HepG2 (cell line): ENCODE measurements around the gene ZNF691. TPM values are rescaled to one million over a fixed set of nuclear protein-coding genes. Genes with fewer than 3 reads are reported as not detected.

ENCODE experiments used
- FUBP1 ChIP-seq: sonication (generic); formaldehyde crosslinking; IDR thresholded peaks from 2 replicates; pipeline ENCODE4 v1.5.1; 2020; ENCODE audit warnings: missing genetic modification reagents, mild to moderate bottlenecking, borderline replicate concordance
- GPBP1L1 ChIP-seq: sonication (generic); formaldehyde crosslinking; IDR thresholded peaks from 2 replicates; pipeline ENCODE4 v1.5.0; 2020; ENCODE audit warnings: mild to moderate bottlenecking, missing genetic modification reagents
- IRX3 ChIP-seq: sonication (generic); formaldehyde crosslinking; IDR thresholded peaks from 2 replicates; pipeline ENCODE4 v1.8.1; 2023; ENCODE audit warnings: mild to moderate bottlenecking, low read depth, missing genetic modification reagents, borderline replicate concordance
- KDM1A ChIP-seq: IDR thresholded peaks from 2 replicates; pipeline ENCODE4 v1.6.1; 2016; ENCODE audit warnings: missing compliant biosample characterization
- MIXL1 ChIP-seq: IDR thresholded peaks from 2 replicates; pipeline ENCODE4 v1.6.1; 2016
- RARA ChIP-seq: IDR thresholded peaks from 2 replicates; pipeline ENCODE4 v1.6.1; 2016; ENCODE audit warnings: missing genetic modification reagents, missing compliant biosample characterization
- RFX5 ChIP-seq: IDR thresholded peaks from 2 replicates; pipeline ENCODE4 v1.6.1; 2011; ENCODE audit warnings: low read depth, low read length, improper control_type of control experiment
- SP2 ChIP-seq: sonication (generic); formaldehyde crosslinking; IDR thresholded peaks from 2 replicates; pipeline ENCODE4 v1.5.1; 2020; ENCODE audit warnings: mild to moderate bottlenecking, missing genetic modification reagents
- TRIM24 ChIP-seq: sonication (generic); formaldehyde crosslinking; IDR thresholded peaks from 2 replicates; pipeline ENCODE4 v1.8.0; 2022; ENCODE audit warnings: mild to moderate bottlenecking, missing genetic modification reagents
- ZBED4 ChIP-seq: sonication (generic); formaldehyde crosslinking; IDR thresholded peaks from 2 replicates; pipeline ENCODE4 v1.4.0; 2020; ENCODE audit warnings: missing genetic modification reagents, borderline replicate concordance
- ZNF101 ChIP-seq: sonication (generic); formaldehyde crosslinking; IDR thresholded peaks from 2 replicates; pipeline ENCODE4 v1.4.0; 2020; ENCODE audit warnings: mild to moderate bottlenecking, low read depth, missing genetic modification reagents, borderline replicate concordance
- ZNF609 ChIP-seq: sonication (generic); formaldehyde crosslinking; IDR thresholded peaks from 2 replicates; pipeline ENCODE4 v1.4.0; 2020; ENCODE audit warnings: mild to moderate bottlenecking, missing genetic modification reagents, borderline replicate concordance
- ZNF629 ChIP-seq: sonication (generic); formaldehyde crosslinking; conservative IDR thresholded peaks from 2 replicates; pipeline ENCODE4 v1.5.0; 2020; ENCODE audit warnings: missing genetic modification reagents
- ZNF704 ChIP-seq: sonication (generic); formaldehyde crosslinking; IDR thresholded peaks from 2 replicates; pipeline ENCODE4 v1.8.1; 2023; ENCODE audit warnings: mild to moderate bottlenecking, inconsistent platforms, moderate library complexity, missing genetic modification reagents, borderline replicate concordance
- polyA plus RNA-seq, 8 experiments: library from polyadenylated mRNA; depleted of rRNA in 3 of 8; stranded (reverse) in 7 of 8; unstranded in 1 of 8; fragments of >200 nt; fragmentation: Illumina TruSeq in 4 of 8; extraction: Trizol in 4 of 8; gene quantifications; 2 replicates each; pipeline versions ENCODE4 v1.2.1 to v1.2.3, GENCODE V29; 2011 to 2016; ENCODE audit warnings: low read depth in 4 of 8, missing spikeins in 1 of 8, mixed read lengths in 1 of 8; ENCODE audit not compliant: insufficient read depth in 1 of 8
- total RNA-seq, 5 experiments: library from RNA; depleted of rRNA; stranded (reverse); fragments of >200 nt; fragmentation: Illumina TruSeq; extraction: Trizol; gene quantifications; 2 replicates each; pipeline ENCODE4 v1.2.3, GENCODE V29; 2016; ENCODE audit warnings: low read depth in 1 of 5

Gene ZNF691
- total and polyA plus RNA-seq, 2 of the 13 experiments (the other 11 are each of a cell fraction or from before 2014, with no cell fraction given): 7.6 to 7.8 TPM

GRCh38 chr1:42846257-42847110, at the start of gene ZNF691 (continued):
- TF ChIP-seq ZBED4 (CRISPR knock-in tag): peak; percentile 49; the same call in 1 of the 2 replicates
- peak; percentile 100 for TF ChIP-seq SP2 (CRISPR knock-in tag)
- TF ChIP-seq MIXL1 (CRISPR knock-in tag): 0 out of 2 replicates have a peak, but pooled peaks have one; percentile 27
- no peak; the same call in 1 of the 2 replicates for TF ChIP-seq ZNF704 (CRISPR knock-in tag)
- TF ChIP-seq IRX3 (CRISPR knock-in tag): no peak; the same call in 1 of the 2 replicates
- TF ChIP-seq TRIM24 (CRISPR knock-in tag): no peak
- no peak for TF ChIP-seq RFX5
- no peak for TF ChIP-seq FUBP1 (CRISPR knock-in tag)
- no peak; the same call in 1 of the 2 replicates for TF ChIP-seq ZNF609 (CRISPR knock-in tag)
- no peak for TF ChIP-seq ZNF101 (CRISPR knock-in tag)
- no peak for TF ChIP-seq GPBP1L1
- TF ChIP-seq ZNF629 (CRISPR knock-in tag): no peak
- TF ChIP-seq KDM1A (CRISPR knock-in tag): no peak
- no peak for TF ChIP-seq RARA (CRISPR knock-in tag)
